ENCODE results near the gene SPPL2B.

- TF ChIP-seq POLR2AphosphoS5 (IDR thresholded peaks at IDR 0.05; ENCODE audit: low read depth, low read length) (no peak), SPI1 (IDR thresholded peaks at IDR 0.05; ENCODE audit: low read depth, low read length) (no peak)
These were observed 33.0 kb downstream of the SPPL2B start for GRCh38 chr19:2361246-2362045.

Data from GM12891 (cell line).